Keratinocyte (primary cell): ENCODE data around the gene CENPT. TPM values are rescaled to one million over a fixed set of nuclear protein-coding genes. Genes with fewer than 3 reads are reported as not detected.

ENCODE experiments used
- DNase-seq: peaks from one replicate; pipeline ENCODE4 v3.0.0-alpha.2; 2011; ENCODE audit warnings: low read depth, missing footprints, low spot score
- FAIRE-seq: peaks from 2 replicates; lab custom pipeline; 2011; peaks lifted over from hg19 to GRCh38; lab: Jason Lieb, UNC
- H2AFZ ChIP-seq: 2 replicates; pipeline ENCODE4 v1.6.0; 2012; ENCODE audit warnings: low read length, control low read depth, inconsistent platforms; ENCODE audit not compliant: control insufficient read depth
- H3K27ac ChIP-seq: 2 replicates; pipeline ENCODE4 v1.5.1; 2011; ENCODE audit warnings: low read length; ENCODE audit not compliant: control insufficient read depth, insufficient read depth
- H3K27me3 ChIP-seq: 3 replicates; pipeline ENCODE4 v1.6.0; 2011; ENCODE audit warnings: low read length; ENCODE audit not compliant: control insufficient read depth, insufficient read depth; ENCODE audit errors: extremely low read depth
- H3K36me3 ChIP-seq, 2 experiments: 2 replicates in 1 of 2; 3 replicates in 1 of 2; pipeline ENCODE4 v1.5.1; 2011; ENCODE audit warnings: low read length in 2 of 2, mild to moderate bottlenecking in 1 of 2; ENCODE audit not compliant: control insufficient read depth in 2 of 2, insufficient read depth in 2 of 2; ENCODE audit errors: extremely low read depth in 1 of 2
- H3K4me1 ChIP-seq: 3 replicates; pipeline ENCODE4 v1.5.1; 2011; ENCODE audit warnings: low read length; ENCODE audit not compliant: control insufficient read depth, insufficient read depth; ENCODE audit errors: extremely low read depth
- H3K4me2 ChIP-seq: 3 replicates; pipeline ENCODE4 v1.6.0; 2011; ENCODE audit warnings: low read depth, low read length; ENCODE audit not compliant: control insufficient read depth, insufficient read depth; ENCODE audit errors: extremely low read depth
- H3K4me3 ChIP-seq, 3 experiments: fragments of 200-600 bp in 1 of 3; sonication (generic) in 1 of 3; 2 replicates in 2 of 3; 3 replicates in 1 of 3; pipeline ENCODE4 v1.5.1; 2011 to 2016; ENCODE audit warnings: low read length in 3 of 3, mild to moderate bottlenecking in 3 of 3, control low read depth in 2 of 3, inconsistent platforms in 1 of 3, low read depth in 1 of 3, mixed read lengths in 1 of 3, mixed run types in 1 of 3, moderate library complexity in 1 of 3; ENCODE audit not compliant: control insufficient read depth in 2 of 3, insufficient read depth in 2 of 3; ENCODE audit errors: extremely low read depth in 1 of 3
- H3K79me2 ChIP-seq: 2 replicates; pipeline ENCODE4 v1.6.0; 2012; ENCODE audit warnings: low read length; ENCODE audit not compliant: control insufficient read depth, insufficient read depth
- H3K9ac ChIP-seq: 3 replicates; pipeline ENCODE4 v1.6.0; 2011; ENCODE audit warnings: low read length; ENCODE audit not compliant: control insufficient read depth, insufficient read depth; ENCODE audit errors: extremely low read depth
- H3K9me1 ChIP-seq: 3 replicates; pipeline ENCODE4 v1.6.0; 2011; ENCODE audit warnings: low read length; ENCODE audit not compliant: control insufficient read depth, insufficient read depth; ENCODE audit errors: extremely low read depth
- H3K9me3 ChIP-seq: 2 replicates; pipeline ENCODE4 v1.5.1; 2012; ENCODE audit warnings: low read depth, low read length; ENCODE audit not compliant: control insufficient read depth
- H4K20me1 ChIP-seq: 3 replicates; pipeline ENCODE4 v1.6.0; 2011; ENCODE audit warnings: low read length; ENCODE audit not compliant: control insufficient read depth, insufficient read depth; ENCODE audit errors: extremely low read depth
- EZH2 ChIP-seq: IDR thresholded peaks from one replicate; pipeline ENCODE4 v1.6.1; 2012; ENCODE audit warnings: inconsistent platforms, mild to moderate bottlenecking, low read length, moderate library complexity
- dilution Hi-C: fragments of 300-500 bp; cut with MboI; formaldehyde crosslinking; loops from one replicate; pipeline ENCODE4 v1.7.0; 2020; ENCODE audit warnings: low sequenced_read_pairs; ENCODE audit not compliant: extremely low pct_ligation_motif_present
- polyA plus RNA-seq, 5 experiments: library from polyadenylated mRNA; depleted of rRNA in 3 of 5; stranded (reverse) in 3 of 5; stranded (forward) in 1 of 5; unstranded in 1 of 5; fragments of >200 nt; gene quantifications; 1 replicate in 1 of 5; 2 replicates in 3 of 5; 3 replicates in 1 of 5; pipeline versions ENCODE4 v1.2.1 to v1.2.3, GENCODE V29; 2011 to 2012; ENCODE audit warnings: missing spikeins in 2 of 5, low read depth in 1 of 5, low replicate concordance in 1 of 5
- TF ChIP-seq, protein P1 (sequence below), 3 experiments: IDR thresholded peaks in 1 of 3; conservative IDR thresholded peaks in 1 of 3; optimal IDR thresholded peaks in 1 of 3; 2 replicates in 2 of 3; 3 replicates in 1 of 3; pipeline versions ENCODE3 to v1.5.1; 2011; ENCODE audit warnings: low read length in 3 of 3, mild to moderate bottlenecking in 3 of 3, moderate library complexity in 2 of 3, control low read depth in 1 of 3, inconsistent platforms in 1 of 3; ENCODE audit not compliant: insufficient read depth in 2 of 3; ENCODE audit errors: extremely low read depth in 1 of 3

Gene CENPT
- polyA plus RNA-seq, 1 donor (not counting 4 experiments of a cell fraction or from before 2014, with no cell fraction given): 30.1 TPM

DNA sequence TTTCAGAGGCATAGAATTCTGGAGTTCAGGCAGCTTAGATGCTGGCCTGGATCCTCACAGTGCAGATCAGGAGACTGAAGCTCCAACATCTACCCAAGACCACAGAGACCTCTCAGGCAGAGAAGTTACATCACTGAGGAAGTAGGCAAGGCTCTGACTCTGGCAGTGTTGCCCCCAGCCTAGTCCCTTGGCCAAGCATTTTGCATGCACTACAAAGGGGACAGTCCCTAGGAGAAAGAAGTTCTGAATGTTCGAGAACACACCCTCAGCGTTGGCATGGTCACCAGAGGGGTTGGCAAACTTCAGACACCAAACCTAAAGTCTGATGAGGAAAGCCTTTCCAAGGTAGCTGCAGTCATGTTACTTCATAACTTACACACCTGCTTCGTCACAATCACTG, 43.6 kb downstream of the CENPT start:
- dilution Hi-C loops: no loop called here
- peaks cover 36% of the 10 kb centered on the region for H3K79me2 ChIP-seq

DNA sequence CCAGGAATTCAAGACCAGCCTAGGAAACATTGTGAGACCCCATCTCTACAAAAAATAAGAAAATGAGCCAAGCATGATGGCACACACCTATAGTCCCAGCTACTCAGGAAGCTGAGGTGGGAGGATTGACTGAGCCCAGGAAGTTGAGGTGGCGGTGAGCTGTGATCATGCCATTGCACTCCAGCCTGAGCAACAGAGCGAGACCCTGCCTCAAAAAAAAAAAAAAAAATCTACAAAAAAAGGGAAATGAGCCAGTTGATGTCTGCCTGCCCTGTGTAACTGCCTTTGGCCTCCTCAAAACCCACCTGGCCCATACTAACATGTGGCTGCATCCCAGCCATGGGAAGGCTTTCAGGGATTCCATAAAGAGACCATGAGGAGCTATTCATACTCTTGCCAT, 45.6 kb downstream of the CENPT start:
- H3K9me3 ChIP-seq: no peaks in the 10 kb centered on the region
- H2AFZ ChIP-seq: no peak overlapping the region
- H3K36me3 ChIP-seq: peaks cover 10 to 14% of the 10 kb centered on the region in 2 experiments
- peaks cover 44% of the 10 kb centered on the region for H3K79me2 ChIP-seq
- peaks cover 10% of the 10 kb centered on the region for H3K4me1 ChIP-seq
- H3K9me1 ChIP-seq: peaks cover 2% of the 10 kb centered on the region
- DNase-seq (no peak), FAIRE-seq (no peak)
- dilution Hi-C loops: no loop called here
- no peaks in the 10 kb centered on the region for H3K27me3 ChIP-seq
- no peak overlapping the region for H3K4me2 ChIP-seq
- TF ChIP-seq EZH2: no peak
- TF ChIP-seq, protein P1, sequence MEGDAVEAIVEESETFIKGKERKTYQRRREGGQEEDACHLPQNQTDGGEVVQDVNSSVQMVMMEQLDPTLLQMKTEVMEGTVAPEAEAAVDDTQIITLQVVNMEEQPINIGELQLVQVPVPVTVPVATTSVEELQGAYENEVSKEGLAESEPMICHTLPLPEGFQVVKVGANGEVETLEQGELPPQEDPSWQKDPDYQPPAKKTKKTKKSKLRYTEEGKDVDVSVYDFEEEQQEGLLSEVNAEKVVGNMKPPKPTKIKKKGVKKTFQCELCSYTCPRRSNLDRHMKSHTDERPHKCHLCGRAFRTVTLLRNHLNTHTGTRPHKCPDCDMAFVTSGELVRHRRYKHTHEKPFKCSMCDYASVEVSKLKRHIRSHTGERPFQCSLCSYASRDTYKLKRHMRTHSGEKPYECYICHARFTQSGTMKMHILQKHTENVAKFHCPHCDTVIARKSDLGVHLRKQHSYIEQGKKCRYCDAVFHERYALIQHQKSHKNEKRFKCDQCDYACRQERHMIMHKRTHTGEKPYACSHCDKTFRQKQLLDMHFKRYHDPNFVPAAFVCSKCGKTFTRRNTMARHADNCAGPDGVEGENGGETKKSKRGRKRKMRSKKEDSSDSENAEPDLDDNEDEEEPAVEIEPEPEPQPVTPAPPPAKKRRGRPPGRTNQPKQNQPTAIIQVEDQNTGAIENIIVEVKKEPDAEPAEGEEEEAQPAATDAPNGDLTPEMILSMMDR (optimal IDR thresholded peaks at IDR 0.05 in 1 of 3, IDR thresholded peaks at IDR 0.05 in 1 of 3, conservative IDR thresholded peaks at IDR 0.05 in 1 of 3; ENCODE audit: extremely low read depth in 1 of 3, insufficient read depth in 2 of 3, low read length in 3 of 3): no peak
- H4K20me1 ChIP-seq: no peaks in the 10 kb centered on the region
- H3K27ac ChIP-seq: no peak overlapping the region
- no peak overlapping the region for H3K9ac ChIP-seq
- H3K4me3 ChIP-seq: no peak overlapping the region

More for the DNA sequence above, 43.6 kb downstream of the CENPT start:
- Histone ChIP-seq H2AFZ (no peak overlapping the region), H3K27me3 (no peaks in the 10 kb centered on the region), H3K27ac (no peak overlapping the region), H3K36me3 (peaks cover 3 to 12% of the 10 kb centered on the region in 2 experiments), H3K9ac (no peak overlapping the region), H3K4me1 (peaks cover 10% of the 10 kb centered on the region), H3K9me3 (no peaks in the 10 kb centered on the region), H3K4me2 (no peak overlapping the region), H3K4me3 (no peak overlapping the region), H4K20me1 (no peaks in the 10 kb centered on the region), H3K9me1 (peaks cover 2% of the 10 kb centered on the region)
- DNase-seq: no peak
- TF ChIP-seq, protein P1 (optimal IDR thresholded peaks at IDR 0.05 in 1 of 3, IDR thresholded peaks at IDR 0.05 in 1 of 3, conservative IDR thresholded peaks at IDR 0.05 in 1 of 3; ENCODE audit: extremely low read depth in 1 of 3, insufficient read depth in 2 of 3, low read length in 3 of 3): no peak
- FAIRE-seq: no peak
